Measurements from ENCODE around the gene G0S2. TPM values are rescaled to one million over a fixed set of nuclear protein-coding genes. Genes with fewer than 3 reads are reported as not detected.

Gene G0S2
- polyA plus RNA-seq, 3 donors: 176 to 1,583 (median 373) TPM

DNA sequence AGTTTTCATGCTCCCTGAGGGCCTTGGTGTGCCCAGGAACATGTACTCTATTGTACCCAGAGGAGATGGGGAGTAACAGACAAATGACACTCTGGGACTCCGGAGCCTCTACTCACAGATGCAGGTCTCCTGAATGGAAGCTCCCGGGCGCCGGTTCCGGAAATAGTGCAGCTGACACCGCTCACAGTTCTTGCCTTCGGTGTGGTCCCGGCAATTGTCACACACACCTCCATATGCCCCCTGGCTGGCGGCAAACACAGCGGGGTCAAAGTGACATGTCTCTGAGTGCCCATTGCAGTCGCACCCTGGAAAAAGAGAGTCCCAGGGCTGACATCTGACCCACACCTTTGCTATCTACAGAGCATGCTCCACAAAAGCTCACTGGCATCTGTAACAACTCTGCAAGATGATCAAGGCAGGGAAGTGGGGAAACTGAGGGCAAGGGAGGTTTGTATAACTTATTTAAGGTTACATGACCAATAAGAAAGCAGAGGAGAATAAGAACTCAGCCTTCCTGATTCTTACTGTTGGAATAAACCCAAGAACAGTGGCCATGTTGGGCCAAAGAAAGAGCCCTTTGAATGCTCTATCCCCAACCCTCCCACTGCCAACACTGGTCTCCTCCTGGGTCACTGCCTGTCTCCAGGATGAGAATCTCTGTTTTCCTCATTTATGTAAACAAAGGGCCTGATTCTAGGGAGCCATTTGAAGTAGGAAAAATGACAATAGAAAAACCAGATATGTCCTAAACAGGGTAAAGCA lies 45.4 kb upstream of the G0S2 start:
- H4K20me1 ChIP-seq (ENCODE audit: insufficient read depth, low read length): no peaks in the 10 kb centered on the region
- DNase-seq: no peak
- no peaks in the 10 kb centered on the region for H3K36me3 Mint-ChIP-seq
- H3K27ac ChIP-seq (ENCODE audit: low read depth in 1 of 2, low read length in 2 of 2): no peak overlapping the region
- H3K9me3 ChIP-seq (replicated peaks in 1 of 2; ENCODE audit: control insufficient read depth in 1 of 2, insufficient read depth in 1 of 2, low read length in 2 of 2): no peaks in the 10 kb centered on the region
- no peaks in the 10 kb centered on the region for H3K36me3 ChIP-seq (replicated peaks in 1 of 2; ENCODE audit: control insufficient read depth in 1 of 2, insufficient read depth in 2 of 2, low read length in 2 of 2)
- no peaks in the 10 kb centered on the region for H3K79me2 ChIP-seq (ENCODE audit: insufficient read depth, low read length)
- 100% methylated on average over 3 of the region's 11 CpGs for WGBS (ENCODE audit: insufficient coverage)
- peaks cover 0 to 3% (median 1%) of the 10 kb centered on the region in 7 donors for H3K9me3 Mint-ChIP-seq
- H3K4me1 ChIP-seq (ENCODE audit: control insufficient read depth in 1 of 2, insufficient read depth in 2 of 2, low read length in 2 of 2): peaks cover 20 to 25% of the 10 kb centered on the region in 2 donors
- H3K27me3 ChIP-seq (ENCODE audit: control insufficient read depth in 2 of 2, insufficient read depth in 2 of 2, low read length in 2 of 2): peaks cover 0 to 18% of the 10 kb centered on the region in 2 donors
- no peak overlapping the region for H3K4me3 ChIP-seq (replicated peaks in 1 of 3; ENCODE audit: low read depth in 2 of 3, low read length in 3 of 3)
- TF ChIP-seq, protein P1, sequence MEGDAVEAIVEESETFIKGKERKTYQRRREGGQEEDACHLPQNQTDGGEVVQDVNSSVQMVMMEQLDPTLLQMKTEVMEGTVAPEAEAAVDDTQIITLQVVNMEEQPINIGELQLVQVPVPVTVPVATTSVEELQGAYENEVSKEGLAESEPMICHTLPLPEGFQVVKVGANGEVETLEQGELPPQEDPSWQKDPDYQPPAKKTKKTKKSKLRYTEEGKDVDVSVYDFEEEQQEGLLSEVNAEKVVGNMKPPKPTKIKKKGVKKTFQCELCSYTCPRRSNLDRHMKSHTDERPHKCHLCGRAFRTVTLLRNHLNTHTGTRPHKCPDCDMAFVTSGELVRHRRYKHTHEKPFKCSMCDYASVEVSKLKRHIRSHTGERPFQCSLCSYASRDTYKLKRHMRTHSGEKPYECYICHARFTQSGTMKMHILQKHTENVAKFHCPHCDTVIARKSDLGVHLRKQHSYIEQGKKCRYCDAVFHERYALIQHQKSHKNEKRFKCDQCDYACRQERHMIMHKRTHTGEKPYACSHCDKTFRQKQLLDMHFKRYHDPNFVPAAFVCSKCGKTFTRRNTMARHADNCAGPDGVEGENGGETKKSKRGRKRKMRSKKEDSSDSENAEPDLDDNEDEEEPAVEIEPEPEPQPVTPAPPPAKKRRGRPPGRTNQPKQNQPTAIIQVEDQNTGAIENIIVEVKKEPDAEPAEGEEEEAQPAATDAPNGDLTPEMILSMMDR (IDR thresholded peaks at IDR 0.05): no peak
- H3K27me3 Mint-ChIP-seq (ENCODE audit: low read depth in 3 of 3): peaks cover 22 to 33% (median 23%) of the 10 kb centered on the region in 3 donors
- H3K27ac Mint-ChIP-seq: peak overlapping the region in 2 of 7 donors; percentile 4 to 74
- H3K4me1 Mint-ChIP-seq: peaks cover 34% of the 10 kb centered on the region
- H3K4me2 ChIP-seq (replicated peaks; ENCODE audit: extremely low read depth, low read length, poor library complexity, severe bottlenecking): no peak overlapping the region
- peak overlapping the region in 1 of 2 donors; percentile 4 for H3K4me3 Mint-ChIP-seq
- no peak overlapping the region for H2AFZ ChIP-seq (ENCODE audit: insufficient read depth, low read depth, low read length, poor library complexity, severe bottlenecking)
- H3K9ac ChIP-seq (ENCODE audit: insufficient read depth, low read length, poor library complexity, severe bottlenecking): no peak overlapping the region
- intact Hi-C loops (cut with micrococcal nuclease): loop anchor here in 1 of 2 donors (5.0 to 10.0 kb wide), 3 partner anchors 45 to 62 kb away; partner anchors contain the start of gene G0S2

DNA sequence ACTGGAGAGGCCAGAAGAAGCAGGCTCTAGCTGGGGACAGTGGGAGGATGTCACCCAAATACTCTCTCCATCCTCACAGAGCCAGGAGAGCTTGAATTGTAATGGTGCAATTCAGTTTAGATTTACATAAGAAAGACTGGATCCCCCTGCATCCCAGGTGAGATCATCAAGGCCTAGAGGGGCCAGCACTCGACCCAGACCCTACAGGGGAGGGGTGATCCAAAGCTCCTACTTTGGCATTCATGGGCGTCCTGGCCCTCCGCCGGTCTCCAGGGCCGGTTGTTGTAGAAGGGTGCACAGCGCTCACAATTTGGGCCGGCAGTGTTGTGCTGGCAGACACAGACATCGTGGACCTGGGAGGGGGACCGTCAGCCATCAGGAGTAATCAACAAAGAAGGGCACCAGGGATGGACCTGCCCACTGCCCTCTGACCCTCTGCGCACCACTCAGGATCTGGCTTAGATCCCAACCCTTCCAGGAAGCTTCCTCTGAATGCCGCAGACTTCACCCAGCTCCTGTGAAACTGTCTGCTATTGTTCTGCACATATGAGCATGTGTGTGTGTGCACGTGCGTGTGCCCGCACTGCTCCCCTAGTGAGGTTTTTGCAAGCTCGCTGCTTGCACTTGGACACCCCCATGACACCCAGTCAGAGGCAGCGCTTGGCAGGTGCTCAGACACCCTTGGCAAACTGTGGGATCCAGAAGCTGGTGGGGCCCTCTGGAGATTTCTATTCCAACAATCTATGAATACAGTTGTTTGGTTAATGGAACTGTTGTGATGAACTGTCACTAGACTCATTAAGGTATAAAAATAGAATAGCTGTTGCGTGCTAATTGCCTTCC lies 44.6 kb upstream of the G0S2 start:
- no peak overlapping the region for H3K4me2 ChIP-seq (replicated peaks; ENCODE audit: extremely low read depth, low read length, poor library complexity, severe bottlenecking)
- Mint-ChIP-seq H3K27ac (peak overlapping the region in 1 of 7 donors; percentile 4), H3K36me3 (no peaks in the 10 kb centered on the region), H3K27me3 (ENCODE audit: low read depth in 3 of 3) (peaks cover 21 to 32% (median 26%) of the 10 kb centered on the region in 3 donors), H3K9me3 (peaks cover 0 to 2% (median 0%) of the 10 kb centered on the region in 7 donors), H3K4me1 (peaks cover 34% of the 10 kb centered on the region), H3K4me3 (no peak overlapping the region)
- H3K27ac ChIP-seq (ENCODE audit: low read depth in 1 of 2, low read length in 2 of 2): no peak overlapping the region
- intact Hi-C loops (cut with micrococcal nuclease): no loop called here
- H3K4me3 ChIP-seq (replicated peaks in 1 of 3; ENCODE audit: low read depth in 2 of 3, low read length in 3 of 3): no peak overlapping the region
- 86% methylated on average over 15 of the region's 17 CpGs for WGBS (ENCODE audit: insufficient coverage)
- H3K27me3 ChIP-seq (ENCODE audit: control insufficient read depth in 2 of 2, insufficient read depth in 2 of 2, low read length in 2 of 2): peaks cover 0 to 18% of the 10 kb centered on the region in 2 donors
- no peaks in the 10 kb centered on the region for H4K20me1 ChIP-seq (ENCODE audit: insufficient read depth, low read length)
- H2AFZ ChIP-seq (ENCODE audit: insufficient read depth, low read depth, low read length, poor library complexity, severe bottlenecking): no peak overlapping the region
- no peak overlapping the region for H3K9ac ChIP-seq (ENCODE audit: insufficient read depth, low read length, poor library complexity, severe bottlenecking)
- H3K9me3 ChIP-seq (replicated peaks in 1 of 2; ENCODE audit: control insufficient read depth in 1 of 2, insufficient read depth in 1 of 2, low read length in 2 of 2): no peaks in the 10 kb centered on the region
- DNase-seq: no peak
- H3K79me2 ChIP-seq (ENCODE audit: insufficient read depth, low read length): no peaks in the 10 kb centered on the region
- H3K4me1 ChIP-seq (ENCODE audit: control insufficient read depth in 1 of 2, insufficient read depth in 2 of 2, low read length in 2 of 2): peaks cover 20 to 25% of the 10 kb centered on the region in 2 donors
- H3K36me3 ChIP-seq (replicated peaks in 1 of 2; ENCODE audit: control insufficient read depth in 1 of 2, insufficient read depth in 2 of 2, low read length in 2 of 2): no peaks in the 10 kb centered on the region
- TF ChIP-seq, protein P1 (IDR thresholded peaks at IDR 0.05): no peak
